Measurements from ENCODE around the gene RUNX1. TPM values are rescaled to one million over a fixed set of nuclear protein-coding genes. Genes with fewer than 3 reads are reported as not detected.
A peak's percentile ranks its signal among the peaks of the same experiment; 100 is the strongest.

RUNX1 gene
- total RNA-seq, 3 donors from 2014 or later = 24.8 to 165 (median 127) TPM

- TF ChIP-seq POLR2AphosphoS5 (IDR thresholded peaks at IDR 0.05) (no peak), CTCF (IDR thresholded peaks at IDR 0.05) (no peak), POLR2A (IDR thresholded peaks at IDR 0.05) (no peak)
- Histone ChIP-seq H3K4me3 (no peak overlapping the region), H3K27ac (no peak overlapping the region), H3K9me3 (no peaks in the 10 kb centered on the region), H3K27me3 (no peaks in the 10 kb centered on the region), H3K36me3 (no peaks in the 10 kb centered on the region), H3K4me1 (peaks cover 0 to 17% of the 10 kb centered on the region in 2 donors)
- intact Hi-C loops (cut with DNase I; ENCODE audit: low total_unique reads) = no loop called here
- DNase-seq (ENCODE audit: low spot score in 2 of 2) = no peak
Measured at GRCh38 chr21:34850166-34850690, 198.9 kb downstream of the RUNX1 start.

- peak overlapping the region; percentile 76 to 84 for H3K27ac ChIP-seq
- intact Hi-C loops (cut with DNase I; ENCODE audit: low total_unique reads) = no loop called here
- peak overlapping the region in 1 of 3 donors; percentile 1 for H3K4me3 ChIP-seq
- no peaks in the 10 kb centered on the region for H3K36me3 ChIP-seq
- H3K4me1 ChIP-seq = peaks cover 14 to 31% of the 10 kb centered on the region in 2 donors
- no peak for TF ChIP-seq POLR2A (IDR thresholded peaks at IDR 0.05)
- TF ChIP-seq POLR2AphosphoS5 (IDR thresholded peaks at IDR 0.05) = peak in 1 of 3 donors; percentile 9
- no peak for TF ChIP-seq CTCF (IDR thresholded peaks at IDR 0.05)
- no peaks in the 10 kb centered on the region for H3K9me3 ChIP-seq
- DNase-seq (ENCODE audit: low spot score in 2 of 2) = no peak
- no peaks in the 10 kb centered on the region for H3K27me3 ChIP-seq
Measured at GRCh38 chr21:34846601-34847112, 202.4 kb downstream of the RUNX1 start.

GRCh38 chr21:34845521-34846451, 203.3 kb downstream of the RUNX1 start:
- peak overlapping the region; percentile 84 for H3K27ac ChIP-seq
- peak in 1 of 2 donors; percentile 92 for DNase-seq (ENCODE audit: low spot score in 2 of 2)
- H3K9me3 ChIP-seq = no peaks in the 10 kb centered on the region
- no peak for TF ChIP-seq POLR2A (IDR thresholded peaks at IDR 0.05)
- TF ChIP-seq POLR2AphosphoS5 (IDR thresholded peaks at IDR 0.05) = peak in 2 of 3 donors; percentile 42 to 77
- no peak for TF ChIP-seq CTCF (IDR thresholded peaks at IDR 0.05)
- H3K4me1 ChIP-seq = peaks cover 14 to 31% of the 10 kb centered on the region in 2 donors
- intact Hi-C loops (cut with DNase I; ENCODE audit: low total_unique reads) = no loop called here
- peak overlapping the region in 1 of 3 donors; percentile 12 for H3K4me3 ChIP-seq
- no peaks in the 10 kb centered on the region for H3K27me3 ChIP-seq
- no peaks in the 10 kb centered on the region for H3K36me3 ChIP-seq

GRCh38 chr21:34844924-34845238, 204.2 kb downstream of the RUNX1 start:
- Histone ChIP-seq H3K27me3 (no peaks in the 10 kb centered on the region), H3K4me1 (peaks cover 14 to 31% of the 10 kb centered on the region in 2 donors), H3K4me3 (peak overlapping the region in 1 of 3 donors; percentile 12), H3K36me3 (peaks cover 5% of the 10 kb centered on the region), H3K27ac (peak overlapping the region; percentile 84), H3K9me3 (no peaks in the 10 kb centered on the region)
- intact Hi-C loops (cut with DNase I; ENCODE audit: low total_unique reads) = no loop called here
- DNase-seq (ENCODE audit: low spot score in 2 of 2) = no peak
- no peak for TF ChIP-seq POLR2A (IDR thresholded peaks at IDR 0.05)
- TF ChIP-seq POLR2AphosphoS5 (IDR thresholded peaks at IDR 0.05) = peak in 1 of 3 donors; percentile 1

GRCh38 chr21:34844013-34844923, 204.8 kb downstream of the RUNX1 start:
- peaks cover 5% of the 10 kb centered on the region for H3K36me3 ChIP-seq
- intact Hi-C loops (cut with DNase I; ENCODE audit: low total_unique reads) = no loop called here
- no peak for TF ChIP-seq POLR2A (IDR thresholded peaks at IDR 0.05)
- peak in 2 of 3 donors; percentile 42 to 58 for TF ChIP-seq POLR2AphosphoS5 (IDR thresholded peaks at IDR 0.05)
- TF ChIP-seq CTCF (IDR thresholded peaks at IDR 0.05) = no peak
- peak overlapping the region in 1 of 3 donors; percentile 12 for H3K4me3 ChIP-seq
- peak overlapping the region; percentile 84 for H3K27ac ChIP-seq
- H3K4me1 ChIP-seq = peaks cover 14 to 31% of the 10 kb centered on the region in 2 donors
- DNase-seq (ENCODE audit: low spot score in 2 of 2) = no peak
- H3K9me3 ChIP-seq = no peaks in the 10 kb centered on the region
- H3K27me3 ChIP-seq = no peaks in the 10 kb centered on the region
